Measurements from ENCODE around the gene PPAT.
"Not testable (repeated sequence)": the region's sequence is repeated elsewhere in the genome, so short reads cannot be mapped to it uniquely, and the experiment has no call there.

The PPAT gene

GRCh38 chr4:56435140-56435926 lies at the start of gene PPAT:
PPAT (minus strand) TSS chr4:56435615; CDS start chr4:56435477, 138 bp downstream.
- DNase-seq (ENCODE audit: low spot score) = peak; percentile 95

GRCh38 chr4:56480691-56481090 lies 45.3 kb upstream of the PPAT start:
- no peak for DNase-seq (ENCODE audit: low spot score)

GRCh38 chr4:56477192-56477702 lies 41.8 kb upstream of the PPAT start:
- DNase-seq (ENCODE audit: low spot score) = no peak

- DNase-seq (ENCODE audit: low spot score) = no peak
Measured at GRCh38 chr4:56475917-56476316, 40.5 kb upstream of the PPAT start.

- no peak for DNase-seq (ENCODE audit: low spot score)
Measured at GRCh38 chr4:56469489-56470210, 34.2 kb upstream of the PPAT start.

GRCh38 chr4:56468097-56468422 lies 32.6 kb upstream of the PPAT start:
- DNase-seq (ENCODE audit: low spot score) = no peak

- peak; percentile 85 for DNase-seq (ENCODE audit: low spot score)
Measured at GRCh38 chr4:56467284-56468096, 32.1 kb upstream of the PPAT start, which contains the start of gene SRP72. SRP72 (plus strand) TSS chr4:56467617; CDS start chr4:56467636, 19 bp downstream.

GRCh38 chr4:56466910-56467283 lies 31.5 kb upstream of the PPAT start:
- DNase-seq (ENCODE audit: low spot score) = peak; percentile 14

- DNase-seq (ENCODE audit: low spot score) = peak; percentile 92
Measured at GRCh38 chr4:56466296-56466761, 30.9 kb upstream of the PPAT start.

GRCh38 chr4:56465599-56466295 lies 30.3 kb upstream of the PPAT start:
- DNase-seq (ENCODE audit: low spot score) = peak; percentile 23

- no peak for DNase-seq (ENCODE audit: low spot score)
Measured at GRCh38 chr4:56464581-56464980, 29.2 kb upstream of the PPAT start.

GRCh38 chr4:56463711-56464110 lies 28.3 kb upstream of the PPAT start:
- no peak for DNase-seq (ENCODE audit: low spot score)

GRCh38 chr4:56462157-56462556 lies 26.7 kb upstream of the PPAT start:
- DNase-seq (ENCODE audit: low spot score) = no peak

GRCh38 chr4:56460085-56460484 lies 24.7 kb upstream of the PPAT start:
- DNase-seq (ENCODE audit: low spot score) = no peak

- no peak for DNase-seq (ENCODE audit: low spot score)
Measured at GRCh38 chr4:56450342-56450741, 14.9 kb upstream of the PPAT start.

- DNase-seq (ENCODE audit: low spot score) = not testable (repeated sequence)
Measured at GRCh38 chr4:56449475-56449874, 14.1 kb upstream of the PPAT start.

- no peak for DNase-seq (ENCODE audit: low spot score)
Measured at GRCh38 chr4:56448301-56448700, 12.9 kb upstream of the PPAT start.

GRCh38 chr4:56445699-56446098 lies 10.3 kb upstream of the PPAT start:
- no peak for DNase-seq (ENCODE audit: low spot score)

- no peak for DNase-seq (ENCODE audit: low spot score)
Measured at GRCh38 chr4:56444719-56445118, 9.3 kb upstream of the PPAT start.

GRCh38 chr4:56440983-56441382 lies 5.6 kb upstream of the PPAT start:
- DNase-seq (ENCODE audit: low spot score) = no peak

GRCh38 chr4:56438766-56439165 lies 3.4 kb upstream of the PPAT start:
- no peak for DNase-seq (ENCODE audit: low spot score)
